Sciatic nerve (tissue), 2 donors: Measurements from ENCODE around the gene SMYD3. TPM values are rescaled to one million over a fixed set of nuclear protein-coding genes. Genes with fewer than 3 reads are reported as not detected.

ENCODE experiments used
- ATAC-seq: fragments of 200-7000 bp; cut with Tn5 transposase; one replicate; pipeline ENCODE4 v1.9.1; 2020; ENCODE audit warnings: mild to moderate bottlenecking, moderate library complexity
- DNase-seq: peaks from one replicate; pipeline ENCODE4 v3.0.0-alpha.2; 2020; ENCODE audit warnings: low spot score
- intact Hi-C: fragments of 100-400 bp; cut with DNase I; formaldehyde crosslinking; loops from one replicate; pipeline ENCODE4 v1.14.2; 2022
- total RNA-seq: library from RNA; stranded (reverse); fragmentation: NEBNext Ultra II Directional; extraction: Animal tissue kit (Norgen Biotek cat#: 25700); gene quantifications from one replicate; pipeline ENCODE4 v1.2.1, GENCODE V29; 2021
- donor health status: DM: no; HTN: no; CAD: no.
- donor health status: DM: no; HTN: no; CAD: no.

The SMYD3 gene
- total RNA-seq, 1 donor from 2014 or later, result 27.7 TPM

- intact Hi-C loops, result no loop called here
- DNase-seq (no peak), ATAC-seq (no peak)
Measured at GRCh38 chr1:246179401-246179800, 327.7 kb downstream of the SMYD3 start.

- no peak for ATAC-seq
- intact Hi-C loops, result no loop called here
- no peak for DNase-seq
Measured at GRCh38 chr1:246178717-246179311, 328.3 kb downstream of the SMYD3 start.

GRCh38 chr1:246176126-246177024 is 330.7 kb downstream of the SMYD3 start:
- ATAC-seq, result no peak
- DNase-seq, result no peak
- intact Hi-C loops, result no loop called here

- DNase-seq (no peak), ATAC-seq (no peak)
- intact Hi-C loops, result no loop called here
Measured at GRCh38 chr1:246170574-246171261, 336.4 kb downstream of the SMYD3 start.

GRCh38 chr1:246169486-246169885 is 337.6 kb downstream of the SMYD3 start:
- intact Hi-C loops, result no loop called here
- no peak for DNase-seq
- ATAC-seq, result no peak

GRCh38 chr1:246169019-246169418 is 338.1 kb downstream of the SMYD3 start:
- DNase-seq, result no peak
- intact Hi-C loops, result no loop called here
- ATAC-seq, result no peak

- DNase-seq (no peak), ATAC-seq (no peak)
- intact Hi-C loops, result no loop called here
Measured at GRCh38 chr1:246166841-246167240, 340.2 kb downstream of the SMYD3 start.

GRCh38 chr1:246165826-246166709 is 341.0 kb downstream of the SMYD3 start:
- no peak for DNase-seq
- no peak for ATAC-seq

GRCh38 chr1:246164764-246165163 is 342.3 kb downstream of the SMYD3 start:
- intact Hi-C loops, result no loop called here
- DNase-seq (no peak), ATAC-seq (no peak)

More at GRCh38 chr1:246165826-246166709, 341.0 kb downstream of the SMYD3 start:
- intact Hi-C loops, result no loop called here

GRCh38 chr1:246162560-246162959 is 344.5 kb downstream of the SMYD3 start:
- DNase-seq, result no peak
- no peak for ATAC-seq
- intact Hi-C loops, result no loop called here

- intact Hi-C loops, result no loop called here
- DNase-seq (no peak), ATAC-seq (no peak)
Measured at GRCh38 chr1:246161626-246162025, 345.5 kb downstream of the SMYD3 start.

- intact Hi-C loops, result no loop called here
- ATAC-seq, result no peak
- DNase-seq, result no peak
Measured at GRCh38 chr1:246160905-246161304, 346.2 kb downstream of the SMYD3 start.

- DNase-seq (no peak), ATAC-seq (no peak)
- intact Hi-C loops, result no loop called here
Measured at GRCh38 chr1:246160374-246160773, 346.7 kb downstream of the SMYD3 start.

- ATAC-seq, result no peak
- no peak for DNase-seq
- intact Hi-C loops, result no loop called here
Measured at GRCh38 chr1:246159279-246160227, 347.5 kb downstream of the SMYD3 start.

GRCh38 chr1:246158131-246158530 is 348.9 kb downstream of the SMYD3 start:
- intact Hi-C loops, result no loop called here
- DNase-seq (no peak), ATAC-seq (no peak)

- no peak for ATAC-seq
- DNase-seq, result no peak
- intact Hi-C loops, result no loop called here
Measured at GRCh38 chr1:246157516-246157915, 349.6 kb downstream of the SMYD3 start.

GRCh38 chr1:246156847-246157246 is 350.2 kb downstream of the SMYD3 start:
- ATAC-seq, result no peak
- intact Hi-C loops, result no loop called here

GRCh38 chr1:246155923-246156322 is 351.2 kb downstream of the SMYD3 start:
- intact Hi-C loops, result no loop called here
- DNase-seq (no peak), ATAC-seq (no peak)

More at GRCh38 chr1:246156847-246157246, 350.2 kb downstream of the SMYD3 start:
- DNase-seq, result no peak
